Measurements from ENCODE around the gene MAPK14. TPM values are rescaled to one million over a fixed set of nuclear protein-coding genes. Genes with fewer than 3 reads are reported as not detected.

Gene MAPK14
- total and polyA plus RNA-seq, 9 of the 15 experiments (the other 6 are each of a cell fraction or from before 2014, with no cell fraction given) = 8.8 to 62.7 (median 35.5) TPM

GRCh38 chr6:36032261-36032660 is 4.7 kb downstream of the MAPK14 start:
- peaks cover 20% of the 10 kb centered on the region; the same call in 1 of the 2 replicates for H4K20me1 ChIP-seq (replicated peaks; ENCODE audit: control insufficient read depth, insufficient read depth, low read length)
- 59% methylated on average over 1 of the region's 1 CpG for WGBS (ENCODE audit: insufficient coverage, low coverage, missing lambda C conversion rate)
- BruUV-seq (replicated peaks) = no TSS peak
- H2AFZ ChIP-seq (ENCODE audit: low read depth, low read length) = no peak overlapping the region
- H3K4me3 ChIP-seq = no peak overlapping the region
- H3K36me3 ChIP-seq (ENCODE audit: control insufficient read depth, insufficient read depth, low read length) = no peaks in the 10 kb centered on the region; the same call in 2 of the 3 replicates
- FAIRE-seq (no peak), ATAC-seq (no peak), DNase-seq (ENCODE audit: extremely low read depth in 1 of 4, low spot score in 3 of 4) (no peak)
- peaks cover 91% of the 10 kb centered on the region for H3K79me2 ChIP-seq (ENCODE audit: control insufficient read depth, insufficient read depth, low read length)
- in situ Hi-C loops (cut with MboI) = no loop called here
- CTCF ChIA-PET (ENCODE audit: low intra/inter-chr PET ratio) = no interaction called here
- peaks cover 14% of the 10 kb centered on the region in 2 experiments; a peak in 4 of 5 replicates for H3K4me1 ChIP-seq (replicated peaks in 1 of 2; ENCODE audit: control insufficient read depth in 2 of 2, insufficient read depth in 2 of 2, low read length in 2 of 2)
- intact Hi-C loops (cut with micrococcal nuclease) = no loop called here
- no peaks in the 10 kb centered on the region for H3K27me3 ChIP-seq (ENCODE audit: control insufficient read depth in 2 of 2, insufficient read depth in 2 of 2, low read length in 2 of 2)
- no peaks in the 10 kb centered on the region for H3K9me1 ChIP-seq (ENCODE audit: control insufficient read depth, insufficient read depth, low read length)
- no peak overlapping the region for H3K27ac ChIP-seq (ENCODE audit: extremely low read depth, low read depth, low read length)
- no peak overlapping the region for H3K4me2 ChIP-seq (ENCODE audit: insufficient read depth, low read length)
- H3K9me3 ChIP-seq (replicated peaks; ENCODE audit: control insufficient read depth, insufficient read depth, low read depth, low read length) = no peaks in the 10 kb centered on the region
- POLR2A ChIA-PET = interaction anchor here (1.2 to 2.1 kb wide), 2 partner anchors 11 to 35 kb away, joined by 4 to 9 read pairs; no protein-coding TSS in a partner anchor
- H3K9ac ChIP-seq (ENCODE audit: insufficient read depth in 1 of 2, low read depth in 2 of 2, low read length in 2 of 2) = no peak overlapping the region
- TF ChIP-seq ZNF277 (CRISPR knock-in tag; IDR thresholded peaks at IDR 0.05; ENCODE audit: borderline replicate concordance) (no peak), ESRRA (IDR thresholded peaks at IDR 0.05; ENCODE audit: borderline replicate concordance, low read depth) (no peak), TSC22D4 (tag; IDR thresholded peaks at IDR 0.05) (no peak), HDAC8 (tag; IDR thresholded peaks at IDR 0.05) (no peak), E2F1 (CRISPR knock-in tag; IDR thresholded peaks at IDR 0.05) (no peak), MYNN (IDR thresholded peaks at IDR 0.05) (no peak), MYNN (CRISPR knock-in tag; IDR thresholded peaks at IDR 0.05) (no peak), MBD2 (IDR thresholded peaks at IDR 0.05; ENCODE audit: borderline replicate concordance, low read depth) (no peak), CREB3L1 (IDR thresholded peaks at IDR 0.05; ENCODE audit: borderline replicate concordance, low read depth) (no peak), FUS (optimal IDR thresholded peaks at IDR 0.05; ENCODE audit: low read depth, low read length) (no peak), TGIF2 (CRISPR knock-in tag; IDR thresholded peaks at IDR 0.05) (no peak), ATF1 (CRISPR knock-in tag; IDR thresholded peaks at IDR 0.05) (no peak), ATF1 (tag; IDR thresholded peaks at IDR 0.05) (no peak), ZNF584 (CRISPR knock-in tag; IDR thresholded peaks at IDR 0.05; ENCODE audit: low read depth) (no peak), IRF1 (CRISPR knock-in tag; IDR thresholded peaks at IDR 0.05; ENCODE audit: borderline replicate concordance) (no peak), DEAF1 (CRISPR knock-in tag; IDR thresholded peaks at IDR 0.05) (no peak), E2F5 (CRISPR knock-in tag; IDR thresholded peaks at IDR 0.05) (no peak)
